Raji (cell line): Measurements from ENCODE around the gene POLD4.

Experiments
- POLR2A ChIP-seq: IDR thresholded peaks from 2 replicates; pipeline ENCODE4 v1.6.1; 2011; ENCODE audit warnings: low read depth, low read length, control low read depth; ENCODE audit not compliant: insufficient read depth

Gene POLD4

DNA sequence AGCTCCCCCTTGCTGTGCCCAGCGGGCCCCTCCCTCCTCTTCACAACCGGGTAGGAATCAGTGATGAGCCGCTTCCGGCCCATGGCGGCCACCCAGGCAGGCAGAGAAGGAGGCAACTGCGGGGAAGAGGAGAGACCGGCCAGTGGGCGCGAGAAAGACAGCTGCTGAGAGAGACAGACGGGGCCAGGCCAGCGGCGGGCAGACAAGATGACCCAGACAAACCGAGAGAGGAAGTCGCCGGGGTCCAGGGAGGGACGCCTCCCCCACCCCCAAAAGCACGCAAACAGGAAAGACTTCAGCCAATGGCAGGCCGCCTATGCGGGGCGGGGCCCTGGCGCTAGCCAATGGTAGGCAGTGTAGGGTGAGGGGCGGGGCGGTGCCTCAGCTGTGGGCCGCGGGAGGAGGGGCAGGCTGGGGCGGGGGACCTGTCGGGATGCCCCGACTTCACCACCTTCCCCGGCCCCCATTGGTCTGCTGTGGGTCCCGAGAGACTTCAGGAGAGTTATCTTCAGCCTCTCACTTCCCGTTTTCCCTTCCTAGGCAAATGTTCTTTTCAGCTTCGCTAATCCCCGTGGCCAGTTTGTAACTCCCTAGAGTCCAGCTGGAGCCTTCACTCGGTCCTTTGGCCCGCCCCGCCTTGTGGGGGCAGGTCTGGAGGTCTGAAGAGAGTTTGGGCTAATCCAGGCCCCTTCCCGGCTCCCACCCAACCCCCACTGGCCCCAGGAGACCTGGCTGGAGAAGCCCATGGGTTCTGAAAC lies at the start of gene POLD4:
Gene POLD4, minus strand, starts transcription at position 230 of the 758 bp plus-strand sequence. Its CDS starts 147 bp downstream, at position 83.
- peak; percentile 72 for TF ChIP-seq POLR2A

DNA sequence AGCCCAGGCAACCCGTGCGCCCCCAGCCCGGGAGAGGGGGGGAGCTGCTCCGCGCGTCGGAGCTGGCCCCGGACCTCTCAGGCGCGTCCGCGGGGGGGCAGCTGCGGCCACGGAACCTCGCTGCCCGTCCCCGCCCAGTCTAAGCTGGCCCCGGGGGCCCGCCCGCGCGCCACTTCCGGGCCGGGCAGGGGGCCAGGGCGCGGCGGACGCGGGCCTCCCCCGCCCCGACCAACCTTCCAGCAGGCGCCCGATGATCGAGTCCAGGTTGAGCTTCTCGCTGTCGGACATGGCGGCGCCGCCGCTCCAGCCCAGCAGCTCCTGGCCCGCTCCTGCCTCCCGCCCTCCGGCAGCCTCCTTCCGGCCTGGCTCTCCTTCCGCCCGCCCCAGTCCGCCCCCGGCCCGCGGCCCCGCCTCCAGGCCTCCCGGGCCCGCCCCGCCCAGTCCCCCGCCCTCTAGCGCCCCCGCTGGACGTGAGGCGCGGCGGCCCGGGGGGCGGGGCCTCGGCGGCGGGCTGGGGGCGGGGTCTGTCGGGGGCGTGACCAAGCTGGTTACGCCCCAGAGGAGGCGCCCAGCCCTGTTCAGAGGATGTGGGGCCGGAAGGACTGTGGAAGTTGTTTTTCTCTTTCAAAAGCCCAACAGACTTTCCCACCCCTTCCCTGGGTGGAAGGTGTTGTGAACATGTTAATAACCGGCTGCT lies 48.3 kb upstream of the POLD4 start, which contains the start of gene PPP1CA:
Gene PPP1CA, minus strand, starts transcription at position 364 of the 697 bp plus-strand sequence. Its CDS starts 76 bp downstream, at position 288.
- peak; percentile 86 for TF ChIP-seq POLR2A

DNA sequence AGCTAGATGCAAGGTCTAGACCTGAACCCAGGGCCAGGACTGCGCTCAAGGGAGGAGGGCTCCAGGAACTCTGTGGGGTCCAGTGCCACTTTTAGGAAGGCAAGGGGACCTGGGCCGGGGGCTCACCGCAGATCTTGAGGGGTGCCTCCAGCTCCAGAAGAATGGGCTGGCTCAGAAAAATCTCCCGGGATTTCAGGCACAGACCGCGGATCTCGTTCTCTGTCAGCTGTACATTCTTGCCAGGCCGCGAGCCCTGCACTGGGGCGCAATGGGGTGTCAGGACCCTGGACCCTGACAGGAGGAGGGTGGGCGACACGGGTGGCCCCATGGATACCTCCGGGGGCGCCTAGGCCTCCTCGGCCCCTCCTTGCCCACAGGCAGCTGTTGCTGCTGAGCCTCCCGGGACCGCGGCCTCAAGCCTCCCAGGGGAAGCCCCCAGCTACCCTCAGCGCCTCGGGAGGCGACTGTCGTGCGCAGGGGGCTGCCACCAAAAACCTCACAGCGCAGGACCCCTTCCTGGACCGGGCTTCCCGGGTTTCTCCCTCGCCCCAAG lies 47.7 kb upstream of the POLD4 start:
- no peak for TF ChIP-seq POLR2A

DNA sequence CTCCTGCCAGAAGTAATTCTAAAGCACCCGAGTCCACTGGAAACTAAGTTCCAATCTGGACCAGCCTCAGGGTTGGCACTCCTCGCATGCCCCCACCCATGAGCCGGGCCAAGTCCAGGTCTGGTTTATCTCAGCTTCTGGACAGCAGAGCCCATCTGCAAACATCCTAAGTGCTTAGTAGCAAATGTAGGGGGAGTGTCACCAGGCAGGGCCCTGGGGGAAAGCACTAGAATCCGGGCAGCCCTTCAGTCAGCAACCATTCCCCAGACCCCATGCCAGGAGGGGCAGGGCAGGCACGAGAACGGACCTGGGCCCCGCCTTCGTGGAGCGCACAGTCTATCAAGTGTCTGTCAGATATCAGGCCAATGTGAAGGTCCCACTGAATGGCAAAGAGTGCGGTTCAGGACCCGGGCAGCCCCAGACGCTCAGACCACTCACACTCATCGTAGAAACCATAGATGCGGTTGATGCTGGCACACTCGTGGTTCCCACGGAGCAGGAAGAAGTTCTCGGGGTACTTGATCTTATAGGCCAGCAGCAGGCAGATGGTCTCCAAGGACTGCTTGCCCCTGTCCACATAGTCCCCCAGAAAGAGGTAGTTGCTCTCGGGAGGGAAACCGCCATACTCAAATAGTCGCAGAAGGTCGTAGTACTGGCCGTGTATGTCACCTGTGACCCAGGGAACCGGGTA lies 47.0 kb upstream of the POLD4 start:
- no peak for TF ChIP-seq POLR2A

DNA sequence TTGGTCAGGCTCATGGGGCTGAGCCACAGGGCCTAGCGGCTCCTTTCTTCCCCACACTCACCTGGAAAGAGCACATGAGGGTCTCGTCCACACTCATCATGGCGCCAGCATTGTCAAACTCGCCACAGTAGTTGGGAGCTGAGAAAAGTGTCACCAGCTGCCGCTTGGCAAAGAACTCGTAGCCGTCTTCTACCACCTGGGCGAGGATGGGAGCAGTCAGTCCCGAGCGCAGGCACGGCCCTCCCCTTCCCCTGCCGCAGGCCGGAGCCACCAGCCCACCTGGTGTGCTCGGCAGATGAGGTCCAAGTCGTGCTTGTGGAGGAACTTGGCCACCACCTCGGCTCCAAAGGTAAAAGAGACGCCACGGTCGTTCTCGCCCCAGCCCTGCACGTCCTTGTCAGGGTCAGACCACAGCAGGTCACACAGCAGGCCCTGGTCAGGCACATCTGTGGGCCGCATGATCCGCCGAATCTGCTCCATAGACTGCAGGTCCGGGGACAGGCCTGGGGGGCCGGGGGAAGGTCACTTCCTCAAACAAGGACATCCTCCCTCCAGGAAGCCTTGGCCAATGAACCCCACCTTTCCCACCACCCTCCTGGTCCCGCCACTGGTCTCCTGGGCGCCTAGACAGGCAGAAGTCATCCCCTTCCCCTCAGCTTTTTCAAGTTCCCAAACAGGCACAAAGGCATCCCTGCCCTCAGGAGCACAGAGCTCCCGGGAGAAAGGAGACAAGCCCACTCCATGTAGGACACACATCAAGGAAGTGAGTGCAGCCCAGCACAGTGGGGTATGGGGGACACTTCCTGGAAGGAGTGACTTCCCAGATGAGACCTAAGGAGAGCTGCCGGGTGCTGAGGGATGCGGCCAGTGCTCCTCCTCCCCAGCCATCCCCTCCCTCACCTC lies 45.6 kb upstream of the POLD4 start:
- 0 out of 2 replicates have a peak, but pooled peaks have one; percentile 14 for TF ChIP-seq POLR2A

- no peak for TF ChIP-seq POLR2A
Observed at GRCh38 chr11:67397986-67398660, 44.8 kb upstream of the POLD4 start.

DNA sequence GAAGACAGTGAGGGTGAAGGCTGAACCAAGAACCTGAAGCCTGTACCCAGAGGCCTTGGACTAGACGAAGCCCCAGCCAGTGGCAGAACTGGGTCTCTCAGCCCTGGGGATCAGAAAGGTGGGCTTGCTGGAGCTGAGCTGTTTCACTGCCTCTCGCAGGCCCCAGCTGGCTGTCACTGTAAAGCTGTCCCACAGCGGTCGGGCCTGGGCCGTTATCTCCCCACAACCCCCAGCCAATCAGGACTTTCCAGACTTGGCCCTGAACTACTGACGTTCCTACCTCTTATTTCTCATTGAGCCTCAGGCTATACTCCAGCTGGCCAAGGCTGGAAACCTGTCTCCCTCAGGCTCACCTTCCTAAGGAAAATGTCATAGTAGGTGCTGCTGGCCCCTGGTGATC lies 44.2 kb upstream of the POLD4 start:
- TF ChIP-seq POLR2A = no peak

GRCh38 chr11:67396587-67397389 lies 43.4 kb upstream of the POLD4 start:
- TF ChIP-seq POLR2A = 0 out of 2 replicates have a peak, but pooled peaks have one; percentile 14

- no peak for TF ChIP-seq POLR2A
Observed at GRCh38 chr11:67396259-67396581, 42.9 kb upstream of the POLD4 start.

- no peak for TF ChIP-seq POLR2A
Observed at GRCh38 chr11:67395555-67396258, 42.4 kb upstream of the POLD4 start.

- no peak for TF ChIP-seq POLR2A
Observed at GRCh38 chr11:67393990-67394389, 40.6 kb upstream of the POLD4 start.

DNA sequence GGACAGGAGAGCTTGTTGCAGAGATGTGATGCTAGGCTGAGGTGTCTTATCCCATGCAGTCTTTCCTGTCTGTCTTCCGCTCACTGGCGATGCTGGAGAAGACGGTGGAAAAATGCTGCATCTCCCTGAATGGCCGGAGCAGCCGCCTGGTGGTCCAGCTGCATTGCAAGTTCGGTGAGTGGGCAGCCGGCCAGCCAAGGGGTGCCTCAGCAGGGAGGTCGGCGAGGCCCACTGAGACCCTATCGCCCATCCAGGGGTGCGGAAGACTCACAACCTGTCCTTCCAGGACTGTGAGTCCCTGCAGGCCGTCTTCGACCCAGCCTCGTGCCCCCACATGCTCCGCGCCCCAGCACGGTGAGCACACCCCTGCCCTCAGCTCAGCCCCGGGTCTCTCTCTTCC lies 40.1 kb upstream of the POLD4 start:
- TF ChIP-seq POLR2A = no peak

GRCh38 chr11:67392183-67392715 lies 38.9 kb upstream of the POLD4 start:
- no peak for TF ChIP-seq POLR2A
